Neural cell (in vitro differentiated cells): Measurements from ENCODE around the gene PCGF3. TPM values are rescaled to one million over a fixed set of nuclear protein-coding genes. Genes with fewer than 3 reads are reported as not detected.
"Not testable (repeated sequence)": the region's sequence is repeated elsewhere in the genome, so short reads cannot be mapped to it uniquely, and the experiment has no call there.

Experiments used
- H2AFZ ChIP-seq: fragments of 200-600, 300-800 bp; sonication (generic), shearing (Covaris generic); 2 replicates; pipeline ENCODE4 v1.6.0; 2014; ENCODE audit warnings: low read depth, mild to moderate bottlenecking, antibody characterized with exemption, low read length, moderate library complexity
- H3F3A ChIP-seq: fragments of 200-600 bp; shearing (Covaris generic); 2 replicates; pipeline ENCODE4 v1.6.1; 2016; ENCODE audit warnings: mild to moderate bottlenecking, moderate library complexity, mixed read lengths, antibody characterized with exemption, low read length; ENCODE audit not compliant: insufficient read depth, poor library complexity, severe bottlenecking
- H3K27ac ChIP-seq: fragments of 200-600, 300-800 bp; sonication (generic), shearing (Covaris generic); 2 replicates; pipeline ENCODE4 v1.5.1; 2014; ENCODE audit warnings: mild to moderate bottlenecking, low read length, moderate library complexity
- H3K27me3 ChIP-seq: fragments of 300-800, 200-600 bp; sonication (generic), shearing (Covaris generic); 2 replicates; pipeline ENCODE4 v1.6.0; 2014; ENCODE audit warnings: mild to moderate bottlenecking, low read depth, low read length, moderate library complexity; ENCODE audit not compliant: insufficient read depth
- H3K36me3 ChIP-seq: fragments of 300-800, 200-600 bp; sonication (generic), shearing (Covaris generic); 2 replicates; pipeline ENCODE4 v1.5.1; 2014; ENCODE audit warnings: mild to moderate bottlenecking, antibody characterized with exemption, low read length, moderate library complexity; ENCODE audit not compliant: insufficient read depth
- H3K4me2 ChIP-seq: fragments of 300-800, 200-600 bp; sonication (generic), shearing (Covaris generic); 2 replicates; pipeline ENCODE4 v1.6.0; 2014; ENCODE audit warnings: mild to moderate bottlenecking, low read length
- H3K4me3 ChIP-seq: fragments of 300-800, 200-600 bp; sonication (generic), shearing (Covaris generic); 2 replicates; pipeline ENCODE4 v1.5.1; 2014; ENCODE audit warnings: mild to moderate bottlenecking, low read length, moderate library complexity
- H3K79me2 ChIP-seq: fragments of 200-600 bp; shearing (Covaris generic); replicated peaks from 2 replicates; pipeline ENCODE4 v1.6.0; 2014; ENCODE audit warnings: mild to moderate bottlenecking, low read length, moderate library complexity; ENCODE audit not compliant: insufficient read depth
- H3K9ac ChIP-seq: fragments of 300-800, 200-600 bp; sonication (generic), shearing (Covaris generic); 2 replicates; pipeline ENCODE4 v1.6.1; 2016; ENCODE audit warnings: mild to moderate bottlenecking, low read length, mixed read lengths
- H3K9me2 ChIP-seq: fragments of 200-600 bp; shearing (Covaris generic); 2 replicates; pipeline ENCODE4 v1.6.1; 2016; ENCODE audit warnings: mild to moderate bottlenecking, low read length, mixed read lengths; ENCODE audit not compliant: insufficient read depth
- H3K9me3 ChIP-seq: fragments of 200-600, 300-800 bp; sonication (generic), shearing (Covaris generic); 2 replicates; pipeline ENCODE4 v1.6.1; 2016; ENCODE audit warnings: mild to moderate bottlenecking, mixed run types, low read length, moderate library complexity, mixed read lengths
- H4K20me1 ChIP-seq: fragments of 200-600 bp; shearing (Covaris generic); 2 replicates; pipeline ENCODE4 v1.6.1; 2016; ENCODE audit warnings: mild to moderate bottlenecking, mixed run types; ENCODE audit not compliant: insufficient read depth
- EP300 ChIP-seq: fragments of 450-650 bp; conservative IDR thresholded peaks from 2 replicates; pipeline ENCODE4 v1.6.1; 2014; ENCODE audit warnings: antibody characterized with exemption, mild to moderate bottlenecking, moderate library complexity; ENCODE audit not compliant: poor library complexity, severe bottlenecking
- EZH2 ChIP-seq: fragments of 200-600, 300-800 bp; shearing (Covaris generic), sonication (generic); IDR thresholded peaks from 2 replicates; pipeline ENCODE4 v1.6.1; 2014; ENCODE audit warnings: antibody characterized with exemption, low read length, borderline replicate concordance, mild to moderate bottlenecking; ENCODE audit not compliant: insufficient read depth, poor library complexity, severe bottlenecking
- MXI1 ChIP-seq: fragments of 450-650 bp; conservative IDR thresholded peaks from 2 replicates; pipeline ENCODE4 v1.6.1; 2014; ENCODE audit warnings: antibody characterized with exemption, mild to moderate bottlenecking; ENCODE audit not compliant: poor library complexity, severe bottlenecking
- POLR2AphosphoS5 ChIP-seq: IDR thresholded peaks from 2 replicates; pipeline ENCODE4 v1.6.1; 2012
- RAD21 ChIP-seq: fragments of 450-650 bp; conservative IDR thresholded peaks from 2 replicates; pipeline ENCODE4 v1.6.1; 2014; ENCODE audit warnings: antibody characterized with exemption, mild to moderate bottlenecking, moderate library complexity
- SMC3 ChIP-seq: fragments of 450-650 bp; conservative IDR thresholded peaks from 2 replicates; pipeline ENCODE4 v1.6.1; 2014; ENCODE audit warnings: antibody characterized with exemption, mild to moderate bottlenecking, moderate library complexity; ENCODE audit not compliant: poor library complexity
- TAF1 ChIP-seq: IDR thresholded peaks from 2 replicates; pipeline ENCODE4 v1.6.1; 2012; ENCODE audit warnings: low read depth
- polyA plus RNA-seq: library from polyadenylated mRNA; depleted of rRNA; stranded (reverse); fragments of >200 nt; gene quantifications from 2 replicates; pipeline ENCODE4 v1.2.3, GENCODE V29; 2014
- TF ChIP-seq, protein P1 (sequence below): fragments of 450-650 bp; IDR thresholded peaks from 2 replicates; pipeline ENCODE4 v1.5.1; 2014; ENCODE audit warnings: antibody characterized with exemption, mild to moderate bottlenecking, moderate library complexity; ENCODE audit not compliant: poor library complexity, severe bottlenecking
- TF ChIP-seq, protein P2 (sequence below): IDR thresholded peaks from 2 replicates; pipeline ENCODE4 v1.6.1; 2012; ENCODE audit warnings: borderline replicate concordance

The PCGF3 gene
- polyA plus RNA-seq, 1 donor from 2014 or later: 117 TPM

DNA sequence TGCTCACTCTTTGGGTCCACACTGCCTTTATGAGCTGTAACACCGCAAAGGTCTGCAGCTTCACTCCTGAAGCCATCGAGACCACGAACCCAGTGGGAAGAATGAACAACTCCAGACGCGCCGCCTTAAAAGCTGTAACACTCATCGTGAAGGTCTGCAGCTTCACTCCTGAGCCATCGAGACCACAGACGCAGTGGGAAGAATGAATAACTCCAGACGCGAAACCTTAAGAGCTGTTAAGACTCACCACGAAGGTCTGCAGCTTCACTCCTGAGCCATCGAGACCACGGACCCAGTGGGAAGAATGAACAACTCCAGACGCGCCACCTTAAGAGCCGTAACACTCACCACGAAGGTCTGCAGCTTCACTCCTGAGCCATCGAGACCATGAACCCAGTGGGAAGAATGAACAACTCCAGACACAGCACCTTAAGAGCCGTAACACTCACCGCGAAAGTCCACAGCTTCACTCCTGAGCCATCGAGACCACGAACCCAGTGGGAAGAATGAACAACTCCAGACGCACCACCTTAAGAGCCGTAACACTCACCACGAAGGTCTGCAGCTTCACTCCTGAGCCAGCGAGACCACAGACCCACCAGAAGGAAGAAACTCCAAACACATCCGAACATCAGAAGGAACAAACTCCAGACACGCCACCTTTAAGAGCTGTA is 68.9 kb downstream of the PCGF3 start:
- not testable (repeated sequence) for H4K20me1 ChIP-seq, H3F3A ChIP-seq, H3K4me2 ChIP-seq

GRCh38 chr4:775485-775884 is 69.9 kb downstream of the PCGF3 start:
- not testable (repeated sequence) for H3K36me3 ChIP-seq, H3K27me3 ChIP-seq, H2AFZ ChIP-seq, H3K4me2 ChIP-seq, H3K4me3 ChIP-seq, H3K27ac ChIP-seq, H3F3A ChIP-seq, H3K9me2 ChIP-seq, H3K9ac ChIP-seq, H4K20me1 ChIP-seq, H3K9me3 ChIP-seq
- H3K79me2 ChIP-seq: peaks cover 42% of the 10 kb centered on the region

More for the DNA sequence above, 68.9 kb downstream of the PCGF3 start:
- not testable (repeated sequence) for H3K27ac ChIP-seq, H3K9me2 ChIP-seq, H3K9ac ChIP-seq, H3K36me3 ChIP-seq, H3K4me3 ChIP-seq, H3K9me3 ChIP-seq, H3K27me3 ChIP-seq, H2AFZ ChIP-seq
- H3K79me2 ChIP-seq: peaks cover 36% of the 10 kb centered on the region

GRCh38 chr4:776743-777441 is 71.3 kb downstream of the PCGF3 start:
- Histone ChIP-seq H3K9me3 (no peaks in the 10 kb centered on the region), H4K20me1 (no peaks in the 10 kb centered on the region), H3K36me3 (no peaks in the 10 kb centered on the region), H2AFZ (no peak overlapping the region), H3K9me2 (no peaks in the 10 kb centered on the region), H3K4me2 (no peak overlapping the region), H3K27me3 (no peaks in the 10 kb centered on the region), H3K79me2 (peaks cover 46% of the 10 kb centered on the region), H3K9ac (no peak overlapping the region), H3K4me3 (no peak overlapping the region), H3F3A (no peaks in the 10 kb centered on the region), H3K27ac (no peak overlapping the region)
- TF ChIP-seq, protein P1, sequence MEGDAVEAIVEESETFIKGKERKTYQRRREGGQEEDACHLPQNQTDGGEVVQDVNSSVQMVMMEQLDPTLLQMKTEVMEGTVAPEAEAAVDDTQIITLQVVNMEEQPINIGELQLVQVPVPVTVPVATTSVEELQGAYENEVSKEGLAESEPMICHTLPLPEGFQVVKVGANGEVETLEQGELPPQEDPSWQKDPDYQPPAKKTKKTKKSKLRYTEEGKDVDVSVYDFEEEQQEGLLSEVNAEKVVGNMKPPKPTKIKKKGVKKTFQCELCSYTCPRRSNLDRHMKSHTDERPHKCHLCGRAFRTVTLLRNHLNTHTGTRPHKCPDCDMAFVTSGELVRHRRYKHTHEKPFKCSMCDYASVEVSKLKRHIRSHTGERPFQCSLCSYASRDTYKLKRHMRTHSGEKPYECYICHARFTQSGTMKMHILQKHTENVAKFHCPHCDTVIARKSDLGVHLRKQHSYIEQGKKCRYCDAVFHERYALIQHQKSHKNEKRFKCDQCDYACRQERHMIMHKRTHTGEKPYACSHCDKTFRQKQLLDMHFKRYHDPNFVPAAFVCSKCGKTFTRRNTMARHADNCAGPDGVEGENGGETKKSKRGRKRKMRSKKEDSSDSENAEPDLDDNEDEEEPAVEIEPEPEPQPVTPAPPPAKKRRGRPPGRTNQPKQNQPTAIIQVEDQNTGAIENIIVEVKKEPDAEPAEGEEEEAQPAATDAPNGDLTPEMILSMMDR: no peak
- TF ChIP-seq, protein P2, sequence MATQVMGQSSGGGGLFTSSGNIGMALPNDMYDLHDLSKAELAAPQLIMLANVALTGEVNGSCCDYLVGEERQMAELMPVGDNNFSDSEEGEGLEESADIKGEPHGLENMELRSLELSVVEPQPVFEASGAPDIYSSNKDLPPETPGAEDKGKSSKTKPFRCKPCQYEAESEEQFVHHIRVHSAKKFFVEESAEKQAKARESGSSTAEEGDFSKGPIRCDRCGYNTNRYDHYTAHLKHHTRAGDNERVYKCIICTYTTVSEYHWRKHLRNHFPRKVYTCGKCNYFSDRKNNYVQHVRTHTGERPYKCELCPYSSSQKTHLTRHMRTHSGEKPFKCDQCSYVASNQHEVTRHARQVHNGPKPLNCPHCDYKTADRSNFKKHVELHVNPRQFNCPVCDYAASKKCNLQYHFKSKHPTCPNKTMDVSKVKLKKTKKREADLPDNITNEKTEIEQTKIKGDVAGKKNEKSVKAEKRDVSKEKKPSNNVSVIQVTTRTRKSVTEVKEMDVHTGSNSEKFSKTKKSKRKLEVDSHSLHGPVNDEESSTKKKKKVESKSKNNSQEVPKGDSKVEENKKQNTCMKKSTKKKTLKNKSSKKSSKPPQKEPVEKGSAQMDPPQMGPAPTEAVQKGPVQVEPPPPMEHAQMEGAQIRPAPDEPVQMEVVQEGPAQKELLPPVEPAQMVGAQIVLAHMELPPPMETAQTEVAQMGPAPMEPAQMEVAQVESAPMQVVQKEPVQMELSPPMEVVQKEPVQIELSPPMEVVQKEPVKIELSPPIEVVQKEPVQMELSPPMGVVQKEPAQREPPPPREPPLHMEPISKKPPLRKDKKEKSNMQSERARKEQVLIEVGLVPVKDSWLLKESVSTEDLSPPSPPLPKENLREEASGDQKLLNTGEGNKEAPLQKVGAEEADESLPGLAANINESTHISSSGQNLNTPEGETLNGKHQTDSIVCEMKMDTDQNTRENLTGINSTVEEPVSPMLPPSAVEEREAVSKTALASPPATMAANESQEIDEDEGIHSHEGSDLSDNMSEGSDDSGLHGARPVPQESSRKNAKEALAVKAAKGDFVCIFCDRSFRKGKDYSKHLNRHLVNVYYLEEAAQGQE: no peak
- no peak for TF ChIP-seq EZH2
- TF ChIP-seq TAF1: no peak
- TF ChIP-seq EP300: no peak
- no peak for TF ChIP-seq RAD21
- no peak for TF ChIP-seq POLR2AphosphoS5
- no peak for TF ChIP-seq SMC3
- TF ChIP-seq MXI1: no peak
